GM21526 (cell line): ENCODE measurements around the gene UBE2H.
"Not testable (repeated sequence)": the region's sequence is repeated elsewhere in the genome, so short reads cannot be mapped to it uniquely, and the experiment has no call there.

Experiments
- ATAC-seq: cut with Tn5 transposase; IDR thresholded peaks from one replicate; pipeline ENCODE4 v1.9.1; 2021; ENCODE audit warnings: moderate library complexity; ENCODE audit not compliant: unreplicated experiment, low FRiP score

The UBE2H gene

DNA sequence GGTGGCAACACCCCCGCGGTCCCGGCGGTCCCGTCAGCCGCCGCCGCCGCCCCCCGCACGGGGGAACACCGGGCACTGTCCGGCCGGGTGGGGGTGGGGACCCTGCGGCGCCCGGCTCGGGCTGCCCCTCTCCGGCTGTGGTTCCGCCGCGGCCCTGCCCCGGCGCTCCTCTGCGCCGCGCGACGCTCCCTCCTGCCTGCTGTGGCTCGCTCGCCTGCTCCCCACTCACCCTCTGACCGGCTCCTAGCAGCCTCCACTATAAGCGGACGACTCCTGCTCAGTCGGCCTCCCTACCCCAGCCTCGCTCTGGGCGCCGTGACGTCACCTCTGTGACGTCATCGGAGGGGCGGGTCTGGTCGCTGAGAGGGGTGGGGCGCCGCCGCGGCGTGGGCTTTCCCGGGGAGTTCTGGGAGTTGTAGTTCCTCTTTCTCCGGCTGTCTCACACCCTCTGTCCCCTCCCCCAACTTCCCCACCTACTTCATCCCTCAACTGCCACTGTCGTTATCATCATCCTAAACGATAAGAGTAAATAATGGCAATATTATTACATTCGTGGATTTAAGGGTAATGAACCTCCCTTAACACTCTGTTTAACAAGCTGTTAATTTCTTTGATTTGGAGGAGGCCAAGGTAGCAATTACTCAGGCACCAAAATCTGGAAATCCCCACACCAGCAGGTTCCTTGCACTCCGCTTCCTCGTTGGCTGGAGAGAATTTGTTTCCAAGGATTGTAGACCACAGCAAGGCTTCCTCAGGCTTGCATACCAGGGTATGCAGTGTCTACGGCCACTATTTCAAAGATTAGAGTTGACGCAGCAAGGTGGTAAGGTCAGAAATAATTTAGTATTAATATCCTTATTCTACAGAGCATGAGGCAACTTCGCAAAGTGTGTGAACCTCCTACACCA is at the start of gene UBE2H:
Gene UBE2H, minus strand, starts transcription at position 308 of the 908 bp plus-strand sequence. CDS start 405 bp downstream, outside the sequence.
- ATAC-seq, result peak; percentile 56

DNA sequence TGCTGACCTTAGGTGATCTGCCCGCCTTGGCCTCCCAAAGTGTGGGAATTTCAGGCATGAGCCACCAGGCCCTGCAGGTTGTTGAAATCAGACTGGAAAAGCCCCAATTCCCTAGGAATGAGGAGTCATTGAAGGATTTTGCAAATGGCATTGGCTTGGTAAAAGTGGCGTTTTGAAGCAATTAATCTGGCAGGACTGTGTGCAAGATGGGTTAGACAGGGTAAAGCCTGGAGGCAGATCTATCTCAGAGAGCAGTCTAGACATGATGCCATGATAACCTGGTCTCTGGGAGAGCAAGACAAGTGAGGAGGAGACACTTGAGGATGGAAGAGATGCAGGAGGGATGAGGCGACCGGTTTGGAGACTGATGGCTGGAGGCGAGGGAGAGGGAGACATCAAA is 45.7 kb upstream of the UBE2H start:
- ATAC-seq, result no peak

DNA sequence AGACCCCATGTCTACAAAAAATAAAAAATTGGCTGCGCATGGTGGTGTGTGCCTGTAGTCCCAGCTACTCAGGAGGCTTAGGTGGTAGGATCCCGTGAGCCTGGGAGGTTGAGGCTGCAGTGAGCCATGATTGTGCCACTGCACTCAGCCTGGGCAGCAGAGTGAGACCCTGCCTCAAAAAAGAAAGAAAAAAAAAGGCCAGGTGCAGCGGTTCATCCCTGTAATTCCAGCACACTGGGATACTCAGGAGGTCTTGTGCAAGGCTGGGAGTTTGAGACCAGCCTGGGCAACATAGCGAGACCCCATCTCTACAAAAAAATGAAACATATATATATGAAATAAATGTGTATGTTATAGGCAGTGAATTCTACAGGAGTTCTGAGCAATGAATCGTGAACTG is 44.5 kb upstream of the UBE2H start:
- no peak for ATAC-seq

DNA sequence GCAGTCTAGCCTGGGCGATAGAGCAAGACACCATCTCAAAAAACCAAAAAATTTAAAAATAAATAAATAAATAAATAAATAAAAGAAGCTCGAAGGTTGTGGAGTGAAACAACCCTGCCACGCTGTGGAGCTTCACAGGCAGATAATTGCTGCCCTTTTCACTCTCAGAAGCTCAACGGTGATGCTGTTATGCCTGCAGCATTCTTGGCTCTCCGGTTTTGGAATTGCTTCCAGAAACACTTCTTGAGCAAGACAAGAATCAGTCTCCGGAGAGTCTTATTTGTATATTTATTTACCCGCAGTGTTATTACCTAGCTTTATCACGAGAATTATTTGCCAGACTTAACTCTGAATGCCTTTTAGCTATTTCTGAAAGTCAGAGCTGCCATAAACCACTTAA is 40.5 kb upstream of the UBE2H start:
- no peak for ATAC-seq

DNA sequence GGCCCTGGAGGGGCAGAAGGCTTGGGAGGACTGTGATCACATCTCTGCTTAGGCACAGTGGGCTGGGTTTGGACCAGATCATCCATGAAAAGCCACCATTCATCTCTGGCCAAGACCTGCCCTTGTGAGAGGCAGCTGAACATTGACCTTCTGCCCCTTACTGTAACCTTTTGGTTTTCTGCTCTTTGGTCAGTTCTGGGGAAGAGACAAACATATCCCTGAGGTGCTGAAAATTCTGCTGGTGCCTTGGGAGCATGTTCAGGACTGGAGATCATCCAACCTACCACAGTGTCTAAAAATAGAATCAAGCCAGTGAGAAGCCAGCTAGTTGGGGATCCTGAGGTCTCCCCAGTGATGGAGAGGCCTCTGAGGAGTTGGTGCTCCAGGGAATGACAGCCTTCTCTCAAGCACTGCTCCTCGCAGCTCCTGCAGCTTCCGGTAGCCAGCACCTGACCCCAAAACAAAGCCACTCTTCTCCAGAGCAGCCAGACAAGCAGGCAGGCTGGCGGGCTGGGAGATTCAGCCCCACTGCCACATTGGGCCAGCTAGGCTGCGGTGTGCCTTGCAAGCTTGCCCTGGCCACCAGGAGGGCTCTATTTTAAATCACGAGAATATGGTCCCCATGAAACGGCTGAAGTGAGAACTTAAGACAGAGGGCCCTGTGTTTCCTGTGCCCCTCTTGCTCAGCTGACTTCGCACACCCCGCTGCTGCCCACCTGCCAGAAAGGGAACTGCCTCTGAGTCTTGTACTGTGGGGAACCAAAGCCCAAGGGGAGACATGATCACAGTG is 37.8 kb upstream of the UBE2H start:
- no peak for ATAC-seq

DNA sequence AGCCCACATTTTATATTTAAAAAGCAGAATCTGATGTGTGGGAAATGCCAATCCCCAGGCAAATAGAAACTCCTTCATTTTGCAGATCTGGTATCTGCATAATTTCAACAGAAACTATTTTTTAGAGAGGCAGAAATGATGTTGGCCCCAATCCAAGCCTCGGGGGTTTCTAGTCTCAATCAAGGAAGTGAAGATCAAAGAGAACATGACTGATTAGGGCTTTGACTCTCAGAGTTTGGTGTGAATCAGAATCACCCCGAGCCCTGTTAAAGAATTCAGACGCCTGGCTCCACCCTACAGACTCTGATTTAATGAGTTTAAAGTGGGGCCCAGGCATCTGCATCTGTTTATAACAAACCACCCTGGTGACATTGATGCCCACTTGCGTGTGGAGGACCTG is 36.7 kb upstream of the UBE2H start:
- ATAC-seq, result no peak

DNA sequence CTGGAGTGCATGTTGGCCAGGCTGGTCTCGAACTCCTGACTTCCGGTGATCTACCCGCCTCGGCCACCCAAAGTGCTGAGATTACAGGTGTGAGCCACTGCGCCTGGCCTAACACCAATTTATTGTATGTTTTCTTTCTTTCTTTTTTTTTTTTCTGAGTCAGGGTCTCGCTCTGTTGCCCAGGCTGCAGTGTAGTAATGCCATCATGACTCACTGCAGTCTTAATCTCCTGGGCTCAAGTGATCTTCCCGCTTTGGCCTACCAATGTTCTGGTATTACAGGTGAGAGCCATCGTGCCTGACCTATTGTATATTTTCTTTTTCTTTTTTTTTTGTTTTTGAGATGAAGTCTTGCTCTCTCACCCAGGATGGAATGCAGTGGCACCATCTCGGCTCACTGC is 33.8 kb upstream of the UBE2H start:
- no peak for ATAC-seq

DNA sequence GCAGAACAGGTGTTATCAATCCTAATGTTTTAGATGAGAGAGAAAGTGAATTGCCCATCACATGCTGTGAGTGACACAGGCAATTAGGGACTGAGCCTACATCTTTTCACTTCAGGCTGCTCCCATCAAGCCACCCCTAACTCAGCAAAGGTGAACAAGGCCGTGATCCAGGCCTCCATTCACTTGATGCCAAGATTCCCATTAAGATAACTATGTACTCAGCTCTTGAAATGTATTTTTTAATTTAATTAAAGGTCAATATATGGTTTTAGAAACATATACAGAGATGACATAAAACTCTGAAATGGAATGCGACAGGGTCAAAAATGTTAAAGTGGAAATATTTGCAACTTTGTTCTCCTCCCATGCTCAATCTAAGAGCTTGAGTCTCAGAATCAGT is 27.9 kb upstream of the UBE2H start:
- no peak for ATAC-seq

DNA sequence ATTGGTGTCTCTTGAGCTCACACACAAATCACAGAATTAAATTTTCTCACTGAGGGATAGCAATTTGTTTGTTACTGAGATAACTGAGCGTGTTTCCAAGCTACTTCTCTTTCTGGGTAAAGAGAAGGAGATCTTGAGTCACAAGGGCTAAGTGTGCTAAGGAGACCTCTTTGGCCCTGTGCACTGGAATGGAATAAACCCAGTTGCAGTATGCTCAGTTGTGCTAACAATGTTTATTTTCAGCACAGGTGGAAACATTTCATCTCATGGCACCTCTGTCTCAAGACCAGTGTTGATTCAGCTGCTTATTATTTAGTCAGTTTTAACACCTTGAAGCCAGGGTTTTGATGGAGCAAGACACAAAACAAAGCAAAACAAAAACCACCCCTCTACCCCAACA is 22.5 kb upstream of the UBE2H start:
- no peak for ATAC-seq

DNA sequence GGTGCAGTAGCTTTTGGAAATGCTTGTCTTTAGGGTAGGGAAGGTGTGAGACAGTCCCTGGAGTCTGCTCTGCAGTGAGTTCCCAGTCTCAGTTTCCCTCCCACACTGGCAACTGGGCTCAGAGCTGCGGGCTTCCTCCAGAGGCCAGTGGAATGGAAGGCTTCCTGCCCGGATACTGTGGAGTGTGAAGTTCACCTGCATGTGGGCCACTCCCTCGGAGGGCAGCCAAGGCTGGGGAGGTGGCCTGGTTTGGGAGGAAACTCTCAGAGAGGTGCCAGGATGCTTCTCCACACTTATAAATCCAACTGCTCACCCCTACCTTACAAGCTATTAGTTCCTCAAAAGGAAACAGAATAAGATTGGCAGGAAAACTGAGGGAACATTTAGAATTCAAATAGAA is 18.1 kb upstream of the UBE2H start:
- no peak for ATAC-seq

DNA sequence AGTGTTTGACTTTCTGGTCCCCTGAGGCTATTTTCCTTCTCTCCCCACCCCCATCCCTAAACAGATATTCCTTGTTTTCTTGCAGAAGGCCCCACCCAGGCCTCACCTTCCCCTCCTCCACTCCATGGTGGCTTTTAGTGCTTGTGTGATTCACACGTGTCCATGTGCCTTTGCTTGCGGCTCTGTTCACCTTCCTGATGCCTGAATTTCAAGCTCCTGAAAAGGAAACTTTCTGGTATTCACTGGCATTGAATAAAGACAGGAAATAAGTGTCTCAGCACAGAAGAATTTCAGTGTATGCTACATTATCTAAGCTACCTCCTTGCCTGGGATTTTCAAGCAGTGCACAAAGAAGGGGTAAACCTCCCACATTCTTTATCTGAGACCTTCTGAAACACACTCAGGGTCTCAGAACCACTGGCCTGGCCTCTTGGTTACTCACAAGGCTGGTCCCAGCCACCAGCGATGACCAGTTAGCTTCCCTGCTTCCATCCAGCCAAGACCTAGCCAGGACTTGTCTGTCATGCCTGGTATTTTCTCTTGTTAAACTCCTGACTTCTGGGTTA is 17.2 kb upstream of the UBE2H start:
- no peak for ATAC-seq

DNA sequence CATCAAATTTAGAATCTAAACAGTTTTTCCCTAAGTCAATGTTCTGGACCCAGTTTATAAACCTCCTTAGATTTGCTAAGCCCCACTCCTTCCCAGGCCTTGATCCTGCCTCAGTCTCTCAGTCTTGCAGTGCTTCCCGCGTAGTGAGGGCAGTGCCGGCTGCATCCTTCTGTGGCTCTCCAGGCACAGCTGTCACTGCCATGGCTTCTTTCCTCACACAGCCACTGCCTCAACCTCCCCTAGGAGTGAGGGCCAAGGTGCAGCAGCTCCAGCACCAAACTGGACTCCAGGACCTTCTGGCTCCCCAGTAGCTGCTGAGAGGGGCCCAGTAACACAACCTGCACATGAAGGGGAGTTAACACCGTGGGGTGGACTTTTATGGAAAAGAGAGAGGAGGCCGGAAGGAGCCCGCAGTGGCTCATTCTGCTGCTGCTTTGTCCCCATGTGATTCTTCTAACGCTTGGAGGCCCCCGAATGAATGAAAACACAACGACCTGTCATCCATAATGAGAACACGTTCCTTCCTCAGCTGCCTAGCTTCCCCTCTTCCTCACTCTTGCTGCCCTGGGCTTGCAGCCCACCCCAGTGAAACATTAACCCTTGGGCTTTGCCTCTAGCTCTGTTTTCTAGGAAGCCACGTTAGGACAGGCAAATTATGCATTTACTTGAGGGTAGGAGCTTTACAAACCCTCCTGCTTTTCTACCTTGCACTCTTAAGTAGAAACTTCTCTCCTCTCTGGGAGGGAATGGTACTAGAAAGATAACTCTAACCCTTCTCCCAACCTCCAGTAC is 16.0 kb upstream of the UBE2H start:
- no peak for ATAC-seq

DNA sequence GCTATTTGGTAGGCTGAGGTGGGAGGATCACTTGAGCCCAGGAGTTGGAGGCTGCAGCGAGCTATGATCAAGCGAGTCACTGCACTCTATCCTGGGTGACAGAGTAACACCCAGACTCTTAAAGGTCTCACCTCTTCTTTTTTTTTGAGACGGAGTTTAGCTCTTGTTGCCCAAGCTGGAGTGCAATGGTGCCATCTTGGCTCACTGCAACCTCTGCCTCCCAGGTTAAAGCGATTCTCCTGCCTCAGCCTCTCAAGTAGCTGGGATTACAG is 7.4 kb upstream of the UBE2H start:
- not testable (repeated sequence) for ATAC-seq

DNA sequence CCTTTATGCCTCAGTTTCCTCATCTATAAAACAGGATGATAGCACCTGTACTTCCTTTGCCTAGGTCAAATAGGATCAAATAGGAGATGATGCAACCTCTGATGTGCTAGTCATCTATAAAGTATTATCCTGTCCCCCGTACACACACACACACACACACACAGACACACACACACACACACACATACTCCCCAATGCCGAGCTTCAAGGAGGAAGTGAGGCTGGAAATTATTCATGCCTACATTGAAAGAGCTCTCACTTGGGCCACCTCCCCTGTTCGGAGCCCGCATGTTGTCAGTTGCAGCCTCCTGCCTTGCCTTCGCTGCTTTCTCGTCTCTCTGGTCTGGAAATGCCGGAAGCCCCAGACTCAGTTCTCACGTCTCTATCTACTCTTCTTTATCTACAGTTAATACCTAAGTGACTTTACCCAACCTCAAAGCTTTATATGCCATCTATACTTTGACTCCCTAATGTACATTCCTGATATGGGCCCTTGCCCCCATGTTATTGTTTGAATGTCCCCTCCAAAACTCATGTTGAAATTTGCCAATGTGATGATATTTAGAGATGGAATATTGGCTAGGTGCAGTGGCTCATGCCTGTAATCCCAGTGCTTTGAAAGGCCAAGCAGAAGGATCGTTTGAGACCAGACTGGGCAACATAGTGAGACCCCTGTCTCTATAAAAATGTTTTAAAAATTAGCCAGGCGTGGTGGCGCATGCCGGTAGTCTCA is 6.9 kb upstream of the UBE2H start:
- ATAC-seq, result no peak

DNA sequence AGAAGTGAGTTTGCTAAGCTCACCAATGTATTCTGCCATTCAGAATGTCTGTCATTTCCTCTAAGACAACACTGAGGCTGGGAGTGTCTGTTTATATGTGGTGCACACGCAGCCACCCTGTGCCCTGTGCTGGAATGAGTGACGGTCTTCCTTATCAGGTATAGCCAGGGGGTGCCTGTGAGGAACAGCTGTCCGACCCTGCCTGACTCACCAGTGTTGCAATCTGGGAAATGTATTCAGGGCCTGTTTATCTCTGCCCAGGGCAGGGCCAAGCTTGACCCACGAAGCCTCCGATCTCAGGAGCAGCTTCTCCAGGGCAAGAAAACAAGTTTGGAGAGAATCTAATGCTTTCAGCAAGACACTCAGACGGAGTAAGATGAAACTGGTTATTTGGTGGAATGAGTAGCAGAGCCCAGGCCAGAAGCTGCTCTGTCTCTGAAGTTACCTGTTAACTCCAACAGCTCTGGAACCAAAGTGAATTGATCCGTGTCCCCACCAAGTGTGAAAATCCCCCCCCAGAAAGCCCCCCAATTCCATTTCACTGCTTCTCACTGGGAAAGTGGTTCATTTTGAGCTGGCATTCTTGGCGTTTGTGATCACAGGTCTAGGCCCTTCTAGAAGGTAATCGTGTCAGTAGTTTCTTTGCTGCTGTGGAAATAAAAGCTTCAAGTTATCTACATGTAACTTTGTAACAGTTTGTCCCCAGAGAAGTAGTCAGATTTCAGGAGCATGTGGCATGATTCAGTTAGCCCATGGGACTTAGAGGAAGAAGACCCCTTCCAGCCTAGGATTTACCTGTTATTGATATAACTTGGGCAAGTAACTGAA is 6.1 kb upstream of the UBE2H start:
- no peak for ATAC-seq

DNA sequence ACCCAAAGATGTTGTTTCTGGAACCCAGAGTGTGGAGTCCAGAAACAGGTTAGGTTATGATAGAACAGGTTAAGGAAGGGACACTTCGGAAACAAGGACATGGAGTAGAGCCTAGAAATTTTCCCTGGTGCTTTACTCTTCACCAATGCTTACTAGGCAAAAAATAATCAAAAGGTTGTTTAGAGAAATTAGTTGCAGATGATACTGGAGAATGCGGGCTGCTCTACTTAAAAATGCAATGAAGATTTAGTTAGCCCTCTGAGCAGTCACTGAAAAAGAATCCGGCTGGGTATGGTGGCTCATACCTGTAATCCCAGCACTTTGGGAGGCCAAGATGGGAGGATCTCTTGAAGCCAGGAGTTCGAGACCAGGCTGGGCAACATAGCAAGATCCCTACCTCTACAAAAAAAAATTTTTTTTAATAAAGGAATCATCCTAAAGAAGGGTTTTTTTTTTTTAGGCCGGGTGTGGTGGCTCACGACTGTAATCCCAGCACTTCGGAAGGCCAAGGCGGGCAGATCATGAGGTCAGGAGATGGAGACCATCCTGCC is 3.3 kb upstream of the UBE2H start:
- ATAC-seq, result no peak

DNA sequence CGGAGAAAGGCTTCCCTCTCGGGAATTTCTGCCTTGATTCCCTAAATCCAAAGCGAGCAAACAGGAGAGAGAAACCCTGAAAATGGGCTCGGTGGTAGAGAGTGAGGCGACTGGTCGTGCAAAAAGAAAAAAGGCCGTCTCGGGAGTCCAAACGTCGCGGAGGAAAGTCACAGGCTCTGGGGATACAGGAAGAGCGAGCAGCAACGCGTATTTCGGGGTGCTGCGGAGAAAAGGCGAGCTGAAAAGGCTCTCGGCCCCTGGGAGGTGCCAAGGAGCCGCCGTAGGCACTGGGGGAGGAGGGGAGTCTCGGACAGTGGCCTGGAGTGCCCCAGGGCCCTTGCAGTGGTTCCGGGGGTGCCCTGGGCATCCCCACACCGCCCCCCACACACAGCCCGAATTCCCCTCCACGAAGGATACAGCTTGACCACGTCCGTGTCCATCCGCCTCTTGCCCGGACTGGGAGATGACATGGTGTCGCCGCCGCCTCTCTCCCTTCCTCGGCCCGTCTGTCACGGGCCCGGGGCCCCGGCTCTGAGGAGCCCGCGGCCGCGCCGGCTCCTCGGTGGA is 591 bp downstream of the UBE2H start:
- peak; percentile 24 for ATAC-seq

DNA sequence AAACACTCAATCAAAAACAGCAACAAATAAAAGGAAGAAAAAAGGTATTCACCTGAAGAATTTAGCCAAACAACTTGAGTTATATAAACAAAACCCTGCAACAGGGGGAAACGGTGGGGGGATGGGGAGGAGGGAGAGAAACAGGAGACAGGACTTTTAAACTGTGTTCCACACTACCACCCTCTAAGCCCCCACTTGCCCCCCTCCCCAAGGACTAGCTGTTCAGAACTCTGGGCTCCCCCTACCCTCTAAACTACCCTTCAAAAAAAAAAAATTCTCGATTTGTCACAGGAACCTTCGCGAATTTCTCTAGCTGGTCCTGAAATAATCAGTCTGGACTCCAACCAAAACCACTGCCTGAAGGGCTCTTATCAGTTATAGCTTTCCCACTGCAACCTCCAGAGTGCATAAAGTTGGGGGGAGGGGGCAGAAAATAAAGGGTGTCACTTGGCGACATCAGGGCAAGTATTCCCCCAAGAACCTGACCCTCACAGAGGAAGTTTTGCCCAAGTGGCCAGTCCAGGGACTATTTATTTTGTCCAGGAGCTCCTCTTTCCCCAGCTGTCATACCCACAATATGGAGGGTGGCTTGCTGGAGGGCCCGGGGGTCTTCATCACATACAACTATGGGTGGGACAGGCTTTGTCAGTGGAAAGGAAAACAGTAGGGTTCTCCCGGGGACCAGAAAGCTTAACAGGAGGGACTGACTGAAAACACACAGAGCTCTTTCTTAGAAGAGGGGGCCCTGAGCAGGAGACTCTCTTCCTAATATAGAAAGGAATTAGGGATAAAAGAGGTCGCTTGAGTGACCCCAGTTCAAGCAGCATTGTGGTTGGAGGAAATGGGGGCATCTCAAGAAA is 1.3 kb downstream of the UBE2H start:
- ATAC-seq, result no peak
